ENCODE data around the gene PTPRD.

Gene PTPRD

DNA sequence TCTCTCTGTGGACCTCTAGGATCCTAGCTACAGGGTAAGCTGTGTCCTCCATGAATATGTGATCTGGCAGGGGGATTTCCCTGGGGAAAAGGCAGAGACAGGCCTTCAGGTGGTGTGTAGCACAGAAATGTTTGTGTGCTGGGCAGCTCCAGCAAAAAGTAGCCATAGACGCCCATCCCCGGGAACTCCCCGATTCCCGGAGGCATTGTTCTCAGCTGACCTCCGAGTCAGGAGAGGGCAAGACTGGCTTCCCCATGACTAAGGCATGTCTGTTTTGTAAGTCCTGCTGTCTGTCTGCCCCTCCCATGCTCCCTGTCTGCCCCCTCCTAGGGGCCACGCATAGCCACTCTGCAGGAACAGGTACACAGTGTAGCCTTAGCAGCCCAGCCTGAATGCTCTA lies 834.5 kb downstream of the PTPRD start:
- H3K4me3 ChIP-seq (ENCODE audit: low read depth, low read length): no peak overlapping the region
- TF ChIP-seq, protein P1, sequence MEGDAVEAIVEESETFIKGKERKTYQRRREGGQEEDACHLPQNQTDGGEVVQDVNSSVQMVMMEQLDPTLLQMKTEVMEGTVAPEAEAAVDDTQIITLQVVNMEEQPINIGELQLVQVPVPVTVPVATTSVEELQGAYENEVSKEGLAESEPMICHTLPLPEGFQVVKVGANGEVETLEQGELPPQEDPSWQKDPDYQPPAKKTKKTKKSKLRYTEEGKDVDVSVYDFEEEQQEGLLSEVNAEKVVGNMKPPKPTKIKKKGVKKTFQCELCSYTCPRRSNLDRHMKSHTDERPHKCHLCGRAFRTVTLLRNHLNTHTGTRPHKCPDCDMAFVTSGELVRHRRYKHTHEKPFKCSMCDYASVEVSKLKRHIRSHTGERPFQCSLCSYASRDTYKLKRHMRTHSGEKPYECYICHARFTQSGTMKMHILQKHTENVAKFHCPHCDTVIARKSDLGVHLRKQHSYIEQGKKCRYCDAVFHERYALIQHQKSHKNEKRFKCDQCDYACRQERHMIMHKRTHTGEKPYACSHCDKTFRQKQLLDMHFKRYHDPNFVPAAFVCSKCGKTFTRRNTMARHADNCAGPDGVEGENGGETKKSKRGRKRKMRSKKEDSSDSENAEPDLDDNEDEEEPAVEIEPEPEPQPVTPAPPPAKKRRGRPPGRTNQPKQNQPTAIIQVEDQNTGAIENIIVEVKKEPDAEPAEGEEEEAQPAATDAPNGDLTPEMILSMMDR (IDR thresholded peaks at IDR 0.05; ENCODE audit: low read depth, low read length): no peak

DNA sequence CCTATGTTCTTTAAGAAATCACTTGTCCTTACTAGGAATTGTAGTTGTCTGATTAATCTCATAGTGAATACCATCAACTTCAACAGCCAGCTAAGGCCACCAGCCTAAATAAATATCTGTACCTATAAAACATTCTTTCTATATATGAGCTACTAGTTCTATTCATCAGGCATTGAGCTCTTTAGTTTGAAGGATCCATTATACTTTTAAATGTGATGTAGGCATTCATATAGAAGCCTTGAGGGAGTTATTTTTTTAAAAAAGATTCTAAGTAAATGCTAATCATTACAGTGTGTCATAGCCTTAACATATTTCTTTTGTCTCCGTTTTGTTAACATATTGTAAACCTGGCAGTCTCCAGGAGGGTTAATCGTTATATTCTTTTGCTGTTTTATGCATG lies 838.3 kb downstream of the PTPRD start:
- no peak overlapping the region for H3K4me3 ChIP-seq (ENCODE audit: low read depth, low read length)
- TF ChIP-seq, protein P1 (IDR thresholded peaks at IDR 0.05; ENCODE audit: low read depth, low read length): no peak

DNA sequence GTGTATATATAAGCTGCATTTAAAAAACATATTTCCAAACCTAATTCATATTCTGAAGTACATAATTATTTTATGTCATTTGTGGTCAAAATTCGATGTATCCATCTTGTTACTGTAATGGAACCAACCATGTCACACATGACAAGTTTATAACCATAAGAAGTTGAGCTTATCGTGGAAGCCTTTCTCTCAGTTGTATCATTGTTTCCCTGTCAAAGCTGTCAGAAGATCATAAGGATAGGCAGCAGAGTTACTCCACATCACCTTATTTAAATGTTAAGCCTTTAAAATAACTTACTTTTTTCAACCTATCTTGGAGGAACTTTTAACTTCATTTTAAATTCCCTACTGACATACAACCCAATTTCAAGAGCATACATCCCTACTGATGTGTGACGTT lies 841.5 kb downstream of the PTPRD start:
- TF ChIP-seq, protein P1 (IDR thresholded peaks at IDR 0.05; ENCODE audit: low read depth, low read length): no peak
- no peak overlapping the region for H3K4me3 ChIP-seq (ENCODE audit: low read depth, low read length)

DNA sequence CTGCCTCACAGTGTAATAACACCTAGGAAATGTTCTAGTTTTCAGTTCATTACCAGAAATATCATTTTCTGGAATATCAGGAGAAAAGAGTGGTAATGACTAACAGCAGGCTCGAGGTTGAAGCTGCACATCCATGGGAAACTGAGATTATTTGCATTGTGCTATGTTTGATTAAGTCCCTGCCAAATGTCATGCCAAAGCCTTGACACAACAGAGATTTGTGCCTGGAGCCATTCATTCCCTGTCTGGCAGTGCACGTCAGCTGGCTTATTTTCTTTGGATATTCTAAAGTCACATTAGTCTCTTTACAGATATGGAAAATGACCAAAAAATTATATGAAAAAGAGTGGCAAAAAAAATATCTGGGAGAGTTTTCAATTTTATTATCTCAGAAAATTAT lies 848.0 kb downstream of the PTPRD start:
- no peak overlapping the region for H3K4me3 ChIP-seq (ENCODE audit: low read depth, low read length)
- TF ChIP-seq, protein P1 (IDR thresholded peaks at IDR 0.05; ENCODE audit: low read depth, low read length): no peak

DNA sequence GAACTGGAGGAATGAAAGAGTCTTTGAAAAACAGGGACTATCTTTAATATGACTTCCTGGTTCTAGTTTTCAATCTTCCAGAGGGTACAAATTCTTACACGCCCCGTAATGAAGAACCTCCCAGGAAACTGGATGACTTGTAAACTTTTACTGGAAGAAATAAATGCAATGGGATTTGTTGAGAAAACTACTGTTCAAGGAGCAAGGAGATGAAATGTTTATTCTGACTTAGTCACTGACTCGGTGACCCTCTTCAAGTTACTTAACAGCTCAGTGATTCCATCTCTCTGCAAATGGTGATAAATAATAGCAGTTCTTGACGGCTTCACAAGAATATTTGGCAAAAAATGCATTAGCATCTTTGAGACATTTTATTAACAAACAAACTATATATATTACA lies 858.6 kb downstream of the PTPRD start:
- H3K4me3 ChIP-seq (ENCODE audit: low read depth, low read length): no peak overlapping the region
- TF ChIP-seq, protein P1 (IDR thresholded peaks at IDR 0.05; ENCODE audit: low read depth, low read length): no peak

DNA sequence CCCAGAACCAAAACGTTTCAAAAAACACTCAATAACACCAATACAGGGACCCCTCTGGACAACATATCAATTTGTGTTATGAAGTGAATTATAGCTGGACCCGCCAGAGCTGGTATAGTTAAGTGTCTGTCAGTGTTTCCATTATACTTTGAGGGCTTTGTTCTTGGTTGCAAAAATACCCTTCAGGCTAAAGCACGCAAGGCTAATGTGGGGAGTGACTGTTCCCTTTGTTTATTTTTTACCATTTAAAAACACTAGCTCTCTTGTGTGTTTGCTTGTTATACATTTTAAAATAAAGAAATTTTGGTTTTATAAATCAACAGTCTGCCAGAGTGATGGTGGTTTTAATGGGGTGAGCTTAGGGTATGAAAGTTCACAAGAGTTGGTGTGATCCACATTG lies 859.5 kb downstream of the PTPRD start:
- H3K4me3 ChIP-seq (ENCODE audit: low read depth, low read length): no peak overlapping the region
- TF ChIP-seq, protein P1 (IDR thresholded peaks at IDR 0.05; ENCODE audit: low read depth, low read length): no peak

DNA sequence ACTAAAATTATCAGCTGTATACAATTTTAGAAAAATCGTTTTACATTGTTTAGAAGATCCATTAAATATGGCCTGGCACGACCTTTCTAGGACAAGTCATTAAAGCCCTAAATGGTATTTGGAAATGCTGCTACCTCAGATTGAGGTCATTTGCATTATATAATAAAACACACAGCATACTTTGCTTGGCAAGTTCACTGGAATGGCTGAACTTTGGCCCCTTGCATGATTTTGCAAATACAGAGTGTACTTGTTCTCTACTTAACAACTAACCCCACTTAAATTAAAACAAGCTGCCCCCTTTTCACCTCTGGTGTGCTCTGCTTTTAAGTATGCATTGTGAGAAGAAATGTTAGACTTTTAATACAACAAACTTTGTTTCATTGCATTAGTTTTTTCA lies 860.1 kb downstream of the PTPRD start:
- TF ChIP-seq, protein P1 (IDR thresholded peaks at IDR 0.05; ENCODE audit: low read depth, low read length): no peak
- no peak overlapping the region for H3K4me3 ChIP-seq (ENCODE audit: low read depth, low read length)
